ENCODE results near the gene MYOG. TPM values are rescaled to one million over a fixed set of nuclear protein-coding genes. Genes with fewer than 3 reads are reported as not detected.

The MYOG gene
- total and polyA plus RNA-seq, 2 donors (not counting 1 experiment from before 2014, with no cell fraction given), result not detected

- Histone ChIP-seq H3K36me3 (ENCODE audit: control insufficient read depth, insufficient read depth, low read length) (no peaks in the 10 kb centered on the region), H4K20me1 (ENCODE audit: control insufficient read depth, extremely low read depth, insufficient read depth, low read length) (no peaks in the 10 kb centered on the region), H3K9me3 (ENCODE audit: control insufficient read depth, insufficient read depth, low read depth, low read length) (no peaks in the 10 kb centered on the region), H3K9ac (ENCODE audit: insufficient read depth, low read length) (no peak overlapping the region), H3K27ac (ENCODE audit: insufficient read depth, low read length) (no peak overlapping the region), H3K27me3 (ENCODE audit: control insufficient read depth, insufficient read depth, low read length) (peaks cover 51% of the 10 kb centered on the region), H3K79me2 (ENCODE audit: control insufficient read depth, insufficient read depth, low read length) (no peaks in the 10 kb centered on the region), H3K4me1 (ENCODE audit: control insufficient read depth, extremely low read depth, insufficient read depth, low read length) (no peaks in the 10 kb centered on the region), H3K4me2 (ENCODE audit: extremely low read depth, insufficient read depth, low read length) (no peak overlapping the region), H3K4me3 (replicated peaks in 1 of 4; ENCODE audit: control extremely low read depth in 1 of 4, insufficient read depth in 1 of 4, low read depth in 3 of 4, low read length in 4 of 4) (no peak overlapping the region), H2AFZ (ENCODE audit: low read length) (no peak overlapping the region)
- TF ChIP-seq EZH2 (IDR thresholded peaks at IDR 0.05; ENCODE audit: low read length, missing control alignments), result no peak
- no peak for TF ChIP-seq CTCF (conservative IDR thresholded peaks at IDR 0.05 in 1 of 2, IDR thresholded peaks at IDR 0.05 in 1 of 2; ENCODE audit: low read depth in 1 of 2, low read length in 2 of 2)
- DNase-seq (ENCODE audit: low read depth in 2 of 2), result no peak
These were observed 30.4 kb upstream of the MYOG start for GRCh38 chr1:203116091-203116820.

GRCh38 chr1:203114202-203114601, 28.4 kb upstream of the MYOG start:
- H3K27ac ChIP-seq (ENCODE audit: insufficient read depth, low read length), result no peak overlapping the region
- no peaks in the 10 kb centered on the region for H3K9me3 ChIP-seq (ENCODE audit: control insufficient read depth, insufficient read depth, low read depth, low read length)
- no peak for DNase-seq (ENCODE audit: low read depth in 2 of 2)
- no peaks in the 10 kb centered on the region for H3K4me1 ChIP-seq (ENCODE audit: control insufficient read depth, extremely low read depth, insufficient read depth, low read length)
- H2AFZ ChIP-seq (ENCODE audit: low read length), result no peak overlapping the region
- H4K20me1 ChIP-seq (ENCODE audit: control insufficient read depth, extremely low read depth, insufficient read depth, low read length), result no peaks in the 10 kb centered on the region
- no peak overlapping the region for H3K4me3 ChIP-seq (replicated peaks in 1 of 4; ENCODE audit: control extremely low read depth in 1 of 4, insufficient read depth in 1 of 4, low read depth in 3 of 4, low read length in 4 of 4)
- H3K4me2 ChIP-seq (ENCODE audit: extremely low read depth, insufficient read depth, low read length), result no peak overlapping the region
- H3K9ac ChIP-seq (ENCODE audit: insufficient read depth, low read length), result no peak overlapping the region
- TF ChIP-seq EZH2 (IDR thresholded peaks at IDR 0.05; ENCODE audit: low read length, missing control alignments) (no peak), CTCF (conservative IDR thresholded peaks at IDR 0.05 in 1 of 2, IDR thresholded peaks at IDR 0.05 in 1 of 2; ENCODE audit: low read depth in 1 of 2, low read length in 2 of 2) (no peak)
- no peaks in the 10 kb centered on the region for H3K36me3 ChIP-seq (ENCODE audit: control insufficient read depth, insufficient read depth, low read length)
- no peaks in the 10 kb centered on the region for H3K79me2 ChIP-seq (ENCODE audit: control insufficient read depth, insufficient read depth, low read length)
- H3K27me3 ChIP-seq (ENCODE audit: control insufficient read depth, insufficient read depth, low read length), result peaks cover 48% of the 10 kb centered on the region

- no peaks in the 10 kb centered on the region for H3K4me1 ChIP-seq (ENCODE audit: control insufficient read depth, extremely low read depth, insufficient read depth, low read length)
- no peaks in the 10 kb centered on the region for H4K20me1 ChIP-seq (ENCODE audit: control insufficient read depth, extremely low read depth, insufficient read depth, low read length)
- H3K4me3 ChIP-seq (replicated peaks in 1 of 4; ENCODE audit: control extremely low read depth in 1 of 4, insufficient read depth in 1 of 4, low read depth in 3 of 4, low read length in 4 of 4), result no peak overlapping the region
- no peak overlapping the region for H3K4me2 ChIP-seq (ENCODE audit: extremely low read depth, insufficient read depth, low read length)
- no peaks in the 10 kb centered on the region for H3K36me3 ChIP-seq (ENCODE audit: control insufficient read depth, insufficient read depth, low read length)
- no peak overlapping the region for H3K27ac ChIP-seq (ENCODE audit: insufficient read depth, low read length)
- TF ChIP-seq CTCF (conservative IDR thresholded peaks at IDR 0.05 in 1 of 2, IDR thresholded peaks at IDR 0.05 in 1 of 2; ENCODE audit: low read depth in 1 of 2, low read length in 2 of 2) (no peak), EZH2 (IDR thresholded peaks at IDR 0.05; ENCODE audit: low read length, missing control alignments) (no peak)
- H3K79me2 ChIP-seq (ENCODE audit: control insufficient read depth, insufficient read depth, low read length), result no peaks in the 10 kb centered on the region
- peaks cover 40% of the 10 kb centered on the region for H3K27me3 ChIP-seq (ENCODE audit: control insufficient read depth, insufficient read depth, low read length)
- H2AFZ ChIP-seq (ENCODE audit: low read length), result no peak overlapping the region
- no peak overlapping the region for H3K9ac ChIP-seq (ENCODE audit: insufficient read depth, low read length)
- DNase-seq (ENCODE audit: low read depth in 2 of 2), result no peak
- H3K9me3 ChIP-seq (ENCODE audit: control insufficient read depth, insufficient read depth, low read depth, low read length), result no peaks in the 10 kb centered on the region
These were observed 27.5 kb upstream of the MYOG start for GRCh38 chr1:203113308-203113707.
